SU-DHL-6 (cell line): ENCODE results near the gene TAL1.

Source experiments
- H2AFZ ChIP-seq: fragments of 200-600 bp; sonication (generic); 2 replicates; pipeline ENCODE4 v1.6.1; 2014; ENCODE audit warnings: low read depth, mild to moderate bottlenecking, moderate library complexity, mixed read lengths, antibody characterized with exemption, low read length; ENCODE audit not compliant: severe bottlenecking
- H3F3A ChIP-seq: fragments of 200-600 bp; shearing (Covaris generic); 2 replicates; pipeline ENCODE4 v1.6.0; 2016; ENCODE audit warnings: antibody characterized with exemption, mild to moderate bottlenecking; ENCODE audit not compliant: insufficient read depth
- H3K27ac ChIP-seq: fragments of 200-600 bp; sonication (generic); 2 replicates; pipeline ENCODE4 v1.5.1; 2016; ENCODE audit warnings: low read depth, mild to moderate bottlenecking, low read length, moderate library complexity, mixed read lengths
- H3K27me3 ChIP-seq: fragments of 200-600 bp; sonication (generic), shearing (Covaris generic); 2 replicates; pipeline ENCODE4 v1.6.0; 2014; ENCODE audit warnings: mild to moderate bottlenecking, low read length
- H3K36me3 ChIP-seq: fragments of 200-600 bp; sonication (generic); 2 replicates; pipeline ENCODE4 v1.6.1; 2014; ENCODE audit warnings: mild to moderate bottlenecking, low read length, mixed read lengths
- H3K4me2 ChIP-seq: fragments of 300-600, 200-600 bp; shearing (Covaris generic), sonication (generic); 2 replicates; pipeline ENCODE4 v1.6.0; 2014; ENCODE audit warnings: low read length, low read depth, mild to moderate bottlenecking; ENCODE audit not compliant: poor library complexity, severe bottlenecking
- H3K4me3 ChIP-seq: fragments of 200-600 bp; sonication (generic); 2 replicates; pipeline ENCODE4 v1.5.1; 2014; ENCODE audit warnings: antibody characterized with exemption, low read length, mild to moderate bottlenecking, mixed read lengths; ENCODE audit not compliant: insufficient read depth, poor library complexity, severe bottlenecking
- H3K79me2 ChIP-seq: fragments of 200-600 bp; sonication (generic); 2 replicates; pipeline ENCODE4 v1.6.1; 2014; ENCODE audit warnings: mild to moderate bottlenecking, low read length, moderate library complexity; ENCODE audit not compliant: insufficient read depth
- H3K9ac ChIP-seq: fragments of 200-600 bp; sonication (generic); 2 replicates; pipeline ENCODE4 v1.7.0; 2014; ENCODE audit warnings: mild to moderate bottlenecking, low read length
- H3K9me2 ChIP-seq: fragments of 200-600 bp; sonication (generic); replicated peaks from 2 replicates; pipeline ENCODE4 v1.6.1; 2014; ENCODE audit warnings: low read length; ENCODE audit not compliant: insufficient read depth
- H3K9me3 ChIP-seq: fragments of 200-600 bp; sonication (generic); 2 replicates; pipeline ENCODE4 v1.6.1; 2014; ENCODE audit warnings: low read length, mixed read lengths; ENCODE audit not compliant: insufficient read depth
- H4K20me1 ChIP-seq: fragments of 200-600 bp; sonication (generic); 2 replicates; pipeline ENCODE4 v1.6.1; 2014; ENCODE audit warnings: low read depth, mild to moderate bottlenecking, antibody characterized with exemption, low read length, moderate library complexity, mixed read lengths
- EZH2phosphoT487 ChIP-seq: fragments of 200-600 bp; sonication (generic), shearing (Covaris generic); conservative IDR thresholded peaks from 2 replicates; pipeline ENCODE4 v1.6.1; 2018; ENCODE audit warnings: mild to moderate bottlenecking, antibody characterized with exemption, low read length, moderate library complexity, mixed read lengths
- TF ChIP-seq, protein P1 (sequence below): fragments of 200-600 bp; sonication (generic); IDR thresholded peaks from one replicate; pipeline ENCODE4 v1.5.1; 2017; ENCODE audit warnings: antibody characterized with exemption, mild to moderate bottlenecking, low read length, moderate library complexity; ENCODE audit not compliant: insufficient read depth, poor library complexity, severe bottlenecking

TAL1 gene

DNA sequence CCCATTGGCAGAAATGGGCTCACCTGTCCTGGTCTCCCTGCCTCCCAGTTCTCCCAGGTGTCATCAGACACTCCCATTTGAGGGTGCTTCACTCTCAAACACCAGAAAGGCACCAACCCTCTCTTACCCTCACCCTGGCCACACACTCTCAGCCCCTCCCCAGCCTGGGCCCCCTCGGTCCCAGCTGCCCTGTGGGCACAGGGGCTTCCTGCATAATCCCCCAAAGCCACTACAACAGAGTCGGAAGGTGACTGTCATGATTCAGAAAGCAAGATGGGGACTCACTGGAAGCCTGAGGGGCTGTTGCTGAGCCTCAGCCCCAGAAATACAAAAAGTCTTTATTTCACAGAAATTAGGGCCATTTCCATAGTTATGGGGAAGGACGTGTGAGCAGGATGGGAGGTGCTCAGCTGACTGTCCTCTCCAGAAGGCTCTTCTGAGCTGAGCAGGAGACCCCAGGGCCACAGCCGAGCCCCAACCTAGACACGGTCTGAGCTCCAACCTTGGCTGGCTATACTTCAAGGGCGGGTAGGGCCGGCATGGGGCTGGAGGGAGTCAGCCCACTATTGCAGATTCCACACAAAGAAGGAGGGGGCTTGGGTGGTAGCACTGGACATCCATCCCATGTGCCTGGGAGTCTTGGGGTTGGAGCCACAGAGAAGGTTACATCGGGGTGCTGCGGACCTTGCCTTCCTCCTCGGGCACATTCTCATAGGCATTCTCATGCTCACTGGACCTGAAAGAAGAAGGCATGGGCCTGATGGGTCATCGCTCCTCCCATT is 48.5 kb downstream of the TAL1 start:
- H3F3A ChIP-seq = no peaks in the 10 kb centered on the region
- H3K4me3 ChIP-seq = no peak overlapping the region
- no peaks in the 10 kb centered on the region for H3K27me3 ChIP-seq
- H2AFZ ChIP-seq = no peak overlapping the region
- H3K27ac ChIP-seq = no peak overlapping the region
- no peaks in the 10 kb centered on the region for H3K36me3 ChIP-seq
- no peak overlapping the region for H3K4me2 ChIP-seq
- TF ChIP-seq, protein P1, sequence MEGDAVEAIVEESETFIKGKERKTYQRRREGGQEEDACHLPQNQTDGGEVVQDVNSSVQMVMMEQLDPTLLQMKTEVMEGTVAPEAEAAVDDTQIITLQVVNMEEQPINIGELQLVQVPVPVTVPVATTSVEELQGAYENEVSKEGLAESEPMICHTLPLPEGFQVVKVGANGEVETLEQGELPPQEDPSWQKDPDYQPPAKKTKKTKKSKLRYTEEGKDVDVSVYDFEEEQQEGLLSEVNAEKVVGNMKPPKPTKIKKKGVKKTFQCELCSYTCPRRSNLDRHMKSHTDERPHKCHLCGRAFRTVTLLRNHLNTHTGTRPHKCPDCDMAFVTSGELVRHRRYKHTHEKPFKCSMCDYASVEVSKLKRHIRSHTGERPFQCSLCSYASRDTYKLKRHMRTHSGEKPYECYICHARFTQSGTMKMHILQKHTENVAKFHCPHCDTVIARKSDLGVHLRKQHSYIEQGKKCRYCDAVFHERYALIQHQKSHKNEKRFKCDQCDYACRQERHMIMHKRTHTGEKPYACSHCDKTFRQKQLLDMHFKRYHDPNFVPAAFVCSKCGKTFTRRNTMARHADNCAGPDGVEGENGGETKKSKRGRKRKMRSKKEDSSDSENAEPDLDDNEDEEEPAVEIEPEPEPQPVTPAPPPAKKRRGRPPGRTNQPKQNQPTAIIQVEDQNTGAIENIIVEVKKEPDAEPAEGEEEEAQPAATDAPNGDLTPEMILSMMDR = no peak
- TF ChIP-seq EZH2phosphoT487 = no peak
- H4K20me1 ChIP-seq = no peaks in the 10 kb centered on the region
- H3K9ac ChIP-seq = no peak overlapping the region
- no peaks in the 10 kb centered on the region for H3K79me2 ChIP-seq
- no peaks in the 10 kb centered on the region for H3K9me3 ChIP-seq
- H3K9me2 ChIP-seq = no peaks in the 10 kb centered on the region

DNA sequence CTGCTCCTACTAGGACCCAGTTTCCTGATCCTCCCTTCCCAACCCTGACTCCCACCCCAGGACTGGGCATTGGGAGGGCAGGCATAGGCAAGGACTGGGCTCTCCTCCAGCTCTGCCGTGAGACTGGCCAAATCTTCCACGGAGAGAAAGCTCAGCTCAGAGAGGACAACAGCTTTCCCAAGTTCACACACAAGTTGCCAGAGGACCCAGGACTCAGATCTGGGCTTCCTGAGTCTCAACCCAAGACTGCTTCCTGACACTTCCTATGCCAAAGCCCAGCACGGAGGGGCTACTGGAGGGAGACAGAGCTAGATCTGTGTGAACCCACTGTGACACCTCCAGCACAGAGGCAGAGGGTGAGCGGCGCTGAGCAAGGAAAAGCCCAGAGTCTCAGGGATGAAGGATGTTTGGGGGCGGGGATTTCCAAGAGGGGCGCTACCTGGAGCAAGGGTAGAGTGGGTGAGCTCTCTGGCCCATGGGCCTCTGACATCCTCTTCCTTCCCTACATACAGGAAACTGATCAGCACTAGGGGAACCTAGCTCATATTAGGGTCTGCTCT is 49.3 kb downstream of the TAL1 start:
- H3K36me3 ChIP-seq = no peaks in the 10 kb centered on the region
- no peak overlapping the region for H3K4me3 ChIP-seq
- H3K27me3 ChIP-seq = no peaks in the 10 kb centered on the region
- H3K9me2 ChIP-seq = no peaks in the 10 kb centered on the region
- H4K20me1 ChIP-seq = no peaks in the 10 kb centered on the region
- H3K27ac ChIP-seq = no peak overlapping the region
- H2AFZ ChIP-seq = no peak overlapping the region
- no peak overlapping the region for H3K9ac ChIP-seq
- no peaks in the 10 kb centered on the region for H3K9me3 ChIP-seq
- no peaks in the 10 kb centered on the region for H3K79me2 ChIP-seq
- H3F3A ChIP-seq = no peaks in the 10 kb centered on the region
- no peak overlapping the region for H3K4me2 ChIP-seq
- TF ChIP-seq, protein P1 = no peak
- TF ChIP-seq EZH2phosphoT487 = no peak

DNA sequence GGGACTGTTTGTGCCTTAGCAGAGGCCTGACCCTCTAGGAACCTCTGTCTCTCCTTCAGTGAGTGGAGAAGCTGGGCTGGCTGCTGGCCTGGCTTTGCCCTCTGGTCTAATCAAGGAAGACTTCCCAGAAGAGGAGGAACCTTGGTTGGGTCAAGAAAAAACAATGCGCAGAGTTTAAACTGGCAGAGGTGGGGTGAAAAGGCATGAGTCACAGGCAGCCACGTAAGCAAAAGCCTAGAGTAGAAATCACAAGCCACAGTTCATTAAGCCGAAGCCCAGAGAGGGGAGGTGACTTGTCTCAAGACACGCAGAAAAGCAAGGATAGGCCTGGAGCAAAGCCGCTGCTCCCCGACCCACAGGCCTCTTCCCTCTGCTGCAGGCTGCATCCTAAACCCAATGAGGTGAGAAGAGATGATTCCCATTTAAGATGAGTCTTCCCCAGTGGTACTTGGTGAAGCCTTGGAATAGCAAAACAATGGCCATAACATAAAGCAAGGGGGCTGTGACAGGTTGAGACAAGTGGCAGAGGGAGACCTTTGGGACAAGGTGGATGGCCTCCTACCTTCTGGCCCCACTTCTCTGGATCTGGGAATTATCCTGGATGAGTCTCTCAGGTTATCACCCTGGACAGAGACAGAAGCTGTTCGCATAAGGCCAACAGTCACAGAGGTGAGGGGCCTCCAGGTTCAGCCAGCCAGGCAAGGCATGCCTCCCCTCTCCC is 49.9 kb downstream of the TAL1 start:
- Histone ChIP-seq H3K27me3 (no peaks in the 10 kb centered on the region), H2AFZ (no peak overlapping the region), H4K20me1 (no peaks in the 10 kb centered on the region), H3K36me3 (no peaks in the 10 kb centered on the region), H3K4me3 (no peak overlapping the region), H3K9ac (no peak overlapping the region), H3K4me2 (no peak overlapping the region), H3K9me2 (no peaks in the 10 kb centered on the region), H3F3A (no peaks in the 10 kb centered on the region), H3K79me2 (no peaks in the 10 kb centered on the region), H3K27ac (no peak overlapping the region), H3K9me3 (no peaks in the 10 kb centered on the region)
- no peak for TF ChIP-seq EZH2phosphoT487
- TF ChIP-seq, protein P1 = no peak
